Hematopoietic multipotent progenitor cell treated with erythropoietin and hydrocortisone succinate and interleukin-3 and kit ligand, for 15 days (in vitro differentiated cells): ENCODE results near the gene TMEM19.
A peak's percentile ranks its signal among the peaks of the same experiment; 100 is the strongest.

ENCODE experiments used
- DNase-seq: peaks from one replicate; pipeline ENCODE4 v3.0.0-alpha.2; 2015; ENCODE audit warnings: low spot score

The TMEM19 gene

GRCh38 chr12:71719647-71720370 is 33.9 kb downstream of the TMEM19 start:
- DNase-seq, result no peak

DNA sequence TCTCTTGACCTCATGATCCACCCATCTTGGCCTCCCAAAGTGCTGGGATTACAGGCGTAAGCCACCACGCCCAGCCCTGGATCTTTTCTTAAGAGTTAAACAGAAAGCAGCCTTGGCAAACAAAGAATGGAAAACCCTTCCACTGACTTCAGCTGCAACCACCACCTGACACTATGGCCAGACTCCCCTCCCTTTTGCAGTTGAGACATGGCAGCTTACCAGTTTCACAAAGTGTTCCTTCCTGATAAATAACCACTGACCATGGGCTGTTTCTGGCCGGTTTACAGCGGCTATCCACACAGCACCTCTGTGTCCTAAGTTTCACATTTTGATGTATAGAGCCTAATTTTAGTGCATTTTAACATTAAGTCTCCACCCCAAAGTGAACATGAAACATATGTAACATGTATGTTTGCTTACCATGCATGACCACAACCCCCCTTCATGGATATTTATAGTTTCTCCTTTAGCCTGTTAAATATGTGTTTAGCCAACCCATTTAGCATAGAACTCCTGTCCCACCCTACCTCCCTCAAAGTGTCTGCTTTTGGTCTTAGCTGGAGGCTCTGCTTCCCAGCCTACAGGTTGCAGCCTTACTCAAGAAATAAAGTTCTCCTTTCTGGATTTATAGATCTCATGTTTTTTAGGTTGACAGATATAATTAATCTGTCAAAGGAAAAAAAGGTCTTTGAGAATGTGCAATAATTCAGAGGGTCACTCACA is 36.1 kb downstream of the TMEM19 start:
- peak; percentile 5 for DNase-seq

DNA sequence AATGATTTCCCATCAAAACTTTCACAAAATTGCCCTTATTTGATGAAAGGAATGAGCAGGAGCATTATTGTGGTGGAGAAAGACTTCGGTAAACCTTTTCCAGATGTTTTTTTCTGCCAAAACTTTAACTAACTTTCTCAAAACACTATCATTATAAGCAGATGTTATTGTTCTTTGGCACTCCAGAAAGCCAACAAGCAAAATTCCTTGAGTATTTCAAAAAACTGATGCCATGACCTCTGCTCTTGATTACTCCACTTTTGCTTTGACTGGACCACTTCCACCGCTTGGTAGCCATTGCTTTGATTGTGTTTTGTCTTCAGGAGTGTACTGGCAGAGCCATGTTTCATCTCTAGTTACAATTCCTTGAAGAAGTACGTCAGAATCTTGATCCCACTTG is 39.1 kb downstream of the TMEM19 start:
- no peak for DNase-seq

DNA sequence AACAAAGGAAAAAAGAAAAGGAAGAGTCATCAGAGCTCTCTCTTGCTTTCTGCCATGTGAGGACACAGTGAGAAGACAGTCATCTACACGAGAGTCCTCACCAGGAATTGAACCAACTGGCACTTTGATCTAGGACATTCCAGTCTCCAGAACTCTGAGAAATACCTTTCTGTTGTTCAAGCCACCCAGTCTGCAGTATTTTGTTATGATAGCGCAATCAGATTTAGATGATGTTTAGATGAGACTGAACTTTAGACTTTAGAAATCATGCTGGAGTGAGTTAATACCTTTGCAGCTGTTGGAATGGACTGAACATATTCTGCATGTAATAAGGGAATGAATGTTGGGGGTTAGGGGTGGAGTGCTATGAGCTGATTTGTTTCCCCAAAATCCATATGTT is 40.7 kb downstream of the TMEM19 start:
- DNase-seq, result no peak

DNA sequence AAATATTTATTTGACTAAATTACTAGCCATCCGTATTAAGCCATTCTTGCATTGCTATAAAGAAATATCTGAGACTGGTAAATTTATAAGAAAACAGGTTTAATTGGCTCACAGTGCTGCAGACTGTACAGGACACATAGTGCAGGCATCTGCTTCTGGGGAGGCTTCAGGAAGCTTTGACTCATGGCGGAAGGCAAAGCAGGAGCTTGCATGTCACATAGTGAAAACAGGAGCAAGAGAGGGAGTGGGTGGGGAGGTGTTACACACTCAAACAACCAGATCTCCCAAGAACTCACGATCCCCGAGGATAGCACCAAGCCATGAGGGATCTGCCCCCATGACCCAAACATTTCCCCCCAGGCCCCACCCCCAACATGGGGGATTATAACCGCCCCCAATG is 42.1 kb downstream of the TMEM19 start:
- DNase-seq, result no peak

DNA sequence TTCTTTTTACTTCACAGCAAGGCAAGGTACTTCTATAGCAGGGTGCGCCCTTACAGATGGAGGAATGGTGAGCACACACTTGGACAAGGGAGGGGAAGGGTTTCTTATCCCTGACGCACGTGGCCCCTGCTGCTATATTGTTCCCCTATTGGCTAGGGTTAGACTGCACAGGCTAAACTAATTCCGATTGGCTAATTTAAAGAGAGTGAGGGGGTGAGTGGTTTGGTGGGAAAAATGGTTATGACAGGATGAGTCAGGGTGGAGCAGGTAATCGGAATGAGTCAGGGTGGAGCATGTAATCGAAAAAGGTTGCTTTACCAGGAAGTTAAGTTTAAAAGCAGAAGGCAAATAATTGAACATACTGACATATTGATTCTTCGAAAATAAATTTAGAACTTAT is 45.1 kb downstream of the TMEM19 start:
- DNase-seq, result no peak

DNA sequence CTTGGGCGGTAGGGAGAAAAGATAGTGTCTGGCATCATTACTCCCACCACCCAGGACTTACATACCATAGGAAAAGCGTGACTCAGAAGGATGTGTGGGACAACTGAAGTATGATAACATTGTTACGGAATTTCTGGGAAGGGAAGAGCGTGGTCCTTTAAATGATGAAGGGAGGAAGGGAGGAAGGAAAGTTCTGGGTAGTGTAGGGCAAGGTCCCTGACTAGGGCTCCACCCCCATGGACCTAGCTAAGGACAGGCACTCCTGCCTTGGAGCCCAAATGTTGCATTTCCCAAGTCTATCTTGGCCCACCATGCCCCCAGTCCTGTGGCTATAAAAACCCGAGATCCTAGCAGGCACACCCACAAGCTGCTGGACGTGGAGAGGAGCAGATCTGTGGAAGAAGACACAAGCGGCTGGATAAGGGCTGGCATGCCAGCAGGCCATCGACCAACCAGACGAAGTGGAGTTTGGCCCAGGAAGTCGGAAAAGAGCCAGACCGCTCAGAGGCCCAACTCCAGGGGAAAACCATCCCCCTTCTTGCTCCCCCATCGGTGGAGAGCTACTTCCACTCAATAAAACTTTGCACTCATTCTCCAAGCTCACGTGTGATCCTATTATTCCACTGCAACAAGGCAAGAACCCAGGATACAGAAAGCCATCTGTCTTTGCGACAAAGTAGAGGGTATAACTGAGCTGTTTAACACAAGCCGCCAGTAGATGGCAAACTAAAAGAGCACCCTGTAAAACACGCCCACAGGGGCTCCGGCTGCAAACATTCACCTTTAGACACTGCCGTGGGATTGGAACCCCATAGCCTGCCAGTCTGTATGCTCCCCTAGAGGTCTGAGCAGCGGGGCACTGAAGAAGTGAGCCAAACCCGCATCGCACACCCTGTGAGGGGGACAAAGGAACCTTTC is 45.8 kb downstream of the TMEM19 start:
- no peak for DNase-seq

DNA sequence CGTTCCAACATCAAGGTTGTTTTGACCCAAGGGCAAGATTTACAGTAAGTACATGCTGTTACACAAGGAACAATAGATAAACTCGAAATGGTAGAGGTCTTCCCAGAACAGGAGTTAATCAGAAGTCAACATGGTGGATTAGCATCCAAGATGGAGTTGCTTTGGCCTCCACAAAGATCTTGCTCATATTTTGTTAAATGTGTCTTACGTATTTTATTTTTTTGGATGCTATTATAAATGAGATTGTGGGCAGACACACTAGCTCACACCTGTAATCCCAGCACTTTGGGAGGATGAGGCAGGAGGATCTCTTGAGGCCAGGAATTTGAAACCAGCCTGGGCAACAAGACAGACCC is 46.5 kb downstream of the TMEM19 start:
- no peak for DNase-seq

DNA sequence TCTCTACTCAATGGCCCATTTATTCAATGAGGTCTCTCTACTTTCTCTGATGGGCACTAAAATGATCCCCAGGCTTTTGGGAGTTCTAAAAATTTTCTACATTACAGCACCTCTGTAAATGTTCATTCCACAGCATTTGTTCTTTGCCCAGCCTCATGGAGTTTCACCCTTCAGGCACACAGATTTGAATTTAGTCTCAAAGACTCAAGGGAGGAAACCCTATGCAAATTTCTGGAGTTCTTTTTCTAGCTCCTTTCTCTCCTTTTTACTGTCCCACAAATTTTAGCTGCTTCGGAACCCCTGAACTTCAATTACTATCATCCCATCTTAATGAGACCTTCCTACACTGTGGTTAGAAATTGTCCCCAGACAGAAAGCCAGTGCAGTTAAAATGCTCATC is 51.3 kb downstream of the TMEM19 start:
- DNase-seq, result no peak

- DNase-seq, result no peak
Measured at GRCh38 chr12:71742998-71743397, 57.1 kb downstream of the TMEM19 start.

- no peak for DNase-seq
Measured at GRCh38 chr12:71744522-71745300, 58.8 kb downstream of the TMEM19 start.

GRCh38 chr12:71746974-71747611 is 61.2 kb downstream of the TMEM19 start:
- peak; percentile 72 for DNase-seq

DNA sequence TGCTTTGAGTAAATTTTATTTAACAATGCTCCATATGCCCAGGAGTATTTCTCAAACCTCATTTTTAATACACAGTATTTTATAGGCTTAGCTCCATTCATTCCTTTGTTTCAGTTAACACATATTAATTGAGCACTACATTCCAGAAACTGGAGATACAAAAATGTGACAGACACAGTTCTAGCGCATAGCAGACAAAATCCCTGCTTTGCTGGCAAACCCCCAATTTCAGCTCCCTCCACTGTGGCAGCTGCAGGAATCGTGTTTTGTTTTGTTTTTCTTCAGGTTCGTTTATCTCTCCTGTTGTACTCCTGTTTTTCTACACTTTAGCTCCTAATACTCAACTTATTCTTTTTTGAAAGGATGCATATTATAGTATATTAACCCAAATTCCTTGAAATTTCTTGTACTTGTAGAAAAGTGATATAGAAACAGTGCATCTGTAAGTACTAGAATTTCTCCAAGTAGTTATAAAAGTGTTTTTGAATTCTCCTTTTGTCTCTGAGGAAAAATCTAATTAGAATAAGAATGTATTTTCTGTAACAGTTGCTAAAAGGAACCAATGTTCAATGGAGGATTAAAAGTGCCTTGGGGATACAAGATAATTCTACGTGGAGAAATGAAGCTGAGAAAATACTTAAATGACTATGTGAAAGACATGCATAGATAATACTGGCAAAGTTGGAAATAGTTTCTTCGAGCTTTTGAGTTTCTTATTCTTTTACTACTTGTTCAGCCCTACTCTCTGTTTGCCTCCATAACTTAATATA is 62.4 kb downstream of the TMEM19 start:
- DNase-seq, result no peak

DNA sequence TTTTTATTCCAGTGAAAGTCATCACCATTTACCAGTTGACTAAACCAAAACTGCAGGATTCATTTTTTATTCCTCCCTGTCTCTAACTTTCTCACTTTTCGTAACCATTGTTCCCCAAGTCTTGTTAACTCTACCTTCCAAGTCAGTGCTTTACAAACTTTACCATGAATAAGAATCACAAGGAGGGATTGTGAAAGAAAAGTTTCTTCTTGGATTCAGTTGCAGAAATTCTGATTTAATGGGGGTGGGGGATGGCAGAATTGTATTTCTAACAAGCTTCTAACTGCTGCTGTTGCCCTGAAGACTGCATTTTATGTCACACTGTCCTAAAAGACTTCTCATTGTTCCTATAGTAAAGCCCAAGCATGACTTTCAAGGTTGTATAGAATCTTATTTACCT is 63.8 kb downstream of the TMEM19 start:
- DNase-seq, result no peak

DNA sequence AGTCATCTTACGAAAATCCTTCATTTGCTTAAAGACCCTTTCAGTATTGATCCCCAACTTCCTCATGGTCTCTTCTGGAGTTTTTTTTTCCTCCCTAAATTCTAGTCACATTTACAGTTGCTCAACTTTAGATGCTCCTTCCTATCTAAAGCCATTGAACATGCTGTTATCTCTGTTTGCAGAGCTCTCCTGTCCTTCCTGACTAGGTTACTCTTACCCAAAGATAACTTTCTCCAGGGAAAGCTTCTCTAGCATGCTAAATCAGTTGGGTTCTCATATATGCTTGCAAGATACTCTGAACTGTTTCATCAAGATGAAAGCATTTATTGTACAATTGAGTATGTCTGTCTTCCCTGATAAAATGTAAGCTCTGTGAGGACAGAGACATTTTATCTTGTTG is 67.0 kb downstream of the TMEM19 start:
- peak; percentile 17 for DNase-seq
